NT2/D1 (cell line): ENCODE results near the gene RPL27A.

Experiments
- YY1 ChIP-seq: IDR thresholded peaks from 2 replicates; pipeline ENCODE4 v1.6.1; 2011; ENCODE audit not compliant: insufficient read length, insufficient read depth
- ZNF274 ChIP-seq: IDR thresholded peaks from 2 replicates; pipeline ENCODE4 v1.6.1; 2011; ENCODE audit warnings: mild to moderate bottlenecking, low read depth, low read length

GRCh38 chr11:8697054-8697453 lies 14.5 kb downstream of the RPL27A start:
- TF ChIP-seq ZNF274: no peak
- no peak for TF ChIP-seq YY1
